Activated CD8-positive, alpha-beta memory T cell treated with anti-CD3 and anti-CD28 coated beads for 48 hours (primary cell): Measurements from ENCODE around the gene NPY2R.

Source experiments
- DNase-seq, 3 experiments: peaks; one replicate each; pipeline ENCODE4 v3.0.0-alpha.2; 2020; ENCODE audit warnings: low read depth in 2 of 3, low spot score in 2 of 3

The NPY2R gene, protein sequence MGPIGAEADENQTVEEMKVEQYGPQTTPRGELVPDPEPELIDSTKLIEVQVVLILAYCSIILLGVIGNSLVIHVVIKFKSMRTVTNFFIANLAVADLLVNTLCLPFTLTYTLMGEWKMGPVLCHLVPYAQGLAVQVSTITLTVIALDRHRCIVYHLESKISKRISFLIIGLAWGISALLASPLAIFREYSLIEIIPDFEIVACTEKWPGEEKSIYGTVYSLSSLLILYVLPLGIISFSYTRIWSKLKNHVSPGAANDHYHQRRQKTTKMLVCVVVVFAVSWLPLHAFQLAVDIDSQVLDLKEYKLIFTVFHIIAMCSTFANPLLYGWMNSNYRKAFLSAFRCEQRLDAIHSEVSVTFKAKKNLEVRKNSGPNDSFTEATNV

DNA sequence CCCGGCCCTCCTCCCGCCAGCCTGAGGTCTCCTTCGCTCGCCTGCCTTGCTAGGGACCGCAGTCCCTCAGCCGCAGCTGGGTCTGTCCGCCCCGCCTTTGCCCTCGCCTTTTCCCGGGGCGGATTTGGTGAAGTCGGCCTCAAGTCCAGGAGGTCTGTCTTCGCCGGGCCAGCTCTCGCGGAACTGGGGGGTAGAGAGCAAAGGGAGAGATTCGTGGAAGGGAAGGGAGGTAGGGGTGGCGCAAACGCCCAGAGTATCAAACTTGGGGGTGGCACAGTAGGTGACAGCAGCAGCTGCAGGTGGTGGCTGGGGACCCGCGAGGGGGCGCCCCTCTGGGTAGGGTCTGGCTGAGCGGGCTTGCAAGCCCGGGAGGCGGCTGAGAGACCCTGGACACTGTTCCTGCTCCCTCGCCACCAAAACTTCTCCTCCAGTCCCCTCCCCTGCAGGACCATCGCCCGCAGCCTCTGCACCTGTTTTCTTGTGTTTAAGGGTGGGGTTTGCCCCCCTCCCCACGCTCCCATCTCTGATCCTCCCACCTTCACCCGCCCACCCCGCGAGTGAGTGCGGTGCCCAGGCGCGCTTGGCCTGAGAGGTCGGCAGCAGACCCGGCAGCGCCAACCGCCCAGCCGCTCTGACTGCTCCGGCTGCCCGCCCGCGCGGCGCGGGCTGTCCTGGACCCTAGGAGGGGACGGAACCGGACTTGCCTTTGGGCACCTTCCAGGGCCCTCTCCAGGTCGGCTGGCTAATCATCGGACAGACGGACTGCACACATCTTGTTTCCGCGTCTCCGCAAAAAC, at the start of gene NPY2R:
Gene NPY2R (plus strand): TSS at position 379 of the 797 bp plus-strand sequence. CDS start 5,304 bp downstream, outside the sequence.
- DNase-seq: no peak

DNA sequence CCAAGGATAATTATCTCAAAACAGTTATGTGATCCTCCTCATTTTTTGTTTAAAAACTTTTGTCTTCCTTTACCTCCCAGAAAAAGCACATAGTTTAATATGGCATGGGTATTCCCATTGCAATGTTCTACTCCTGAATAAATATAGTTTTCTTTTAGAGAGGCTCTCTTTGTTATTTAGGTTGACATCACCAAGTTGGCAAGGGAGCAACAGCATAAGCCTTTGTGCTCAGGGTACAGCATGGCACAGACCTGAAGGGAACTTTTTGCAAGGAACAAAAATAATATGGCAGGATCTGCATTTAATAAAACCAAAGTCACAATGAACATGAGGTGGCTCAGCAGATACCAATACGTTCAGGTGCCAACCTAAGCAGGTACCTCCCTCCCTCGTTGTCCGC, 47.1 kb upstream of the NPY2R start:
- no peak for DNase-seq

DNA sequence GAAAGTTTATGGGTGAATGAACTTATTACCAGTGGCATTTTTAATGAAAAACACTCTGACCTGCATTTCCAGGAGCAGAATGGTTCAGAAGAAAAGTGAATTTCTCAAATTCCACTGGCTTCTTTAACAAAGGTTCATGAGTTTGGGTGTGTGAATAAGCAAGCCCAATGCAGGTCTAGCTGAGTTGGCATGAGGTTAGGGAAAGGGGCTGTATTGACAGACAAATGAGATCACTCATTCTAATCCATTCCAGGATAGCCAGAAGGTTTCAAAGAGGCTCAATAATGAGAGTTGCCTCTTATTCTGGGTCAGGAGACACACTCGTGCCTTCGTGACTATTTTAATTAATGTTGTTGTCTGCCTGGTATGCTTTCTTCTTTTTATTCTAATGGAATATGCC, 43.7 kb upstream of the NPY2R start:
- no peak for DNase-seq

DNA sequence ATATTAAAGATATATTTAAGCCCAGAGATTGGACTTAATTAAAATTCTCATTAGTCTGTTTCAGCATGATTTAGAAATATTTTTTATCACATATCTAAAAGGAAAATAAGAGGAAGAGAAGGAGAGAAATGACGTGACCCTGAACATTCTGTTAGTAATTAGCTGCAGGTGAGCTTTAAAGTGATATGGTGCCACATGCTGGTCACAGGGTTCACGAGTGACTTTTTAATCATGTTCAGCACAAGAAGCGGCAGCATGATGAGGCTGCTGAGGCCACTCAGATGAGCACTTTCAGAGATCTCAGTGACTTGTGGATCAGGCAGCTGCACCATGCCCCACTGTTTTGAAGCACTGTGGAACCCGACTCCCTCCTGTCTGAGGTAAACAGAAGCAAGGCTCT, 37.9 kb upstream of the NPY2R start:
- DNase-seq: no peak

DNA sequence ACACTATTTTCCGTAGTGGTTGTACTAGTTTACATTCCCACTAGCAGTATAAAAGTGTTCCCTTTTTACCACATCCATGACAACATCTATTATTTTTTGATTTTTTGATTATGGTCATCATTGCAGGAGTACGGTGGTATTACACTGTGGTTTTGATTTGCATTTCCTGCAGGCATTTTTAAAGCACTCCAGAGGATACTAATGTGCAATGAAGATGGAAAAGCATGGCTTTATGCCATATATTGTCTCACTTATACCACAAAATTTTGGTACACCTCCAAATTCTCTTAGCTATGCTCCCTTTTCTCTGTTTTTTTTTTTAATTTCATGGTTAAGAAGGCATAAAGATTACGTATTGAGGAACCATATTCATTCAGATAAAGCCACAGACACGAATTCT, 35.1 kb upstream of the NPY2R start:
- DNase-seq: no peak

DNA sequence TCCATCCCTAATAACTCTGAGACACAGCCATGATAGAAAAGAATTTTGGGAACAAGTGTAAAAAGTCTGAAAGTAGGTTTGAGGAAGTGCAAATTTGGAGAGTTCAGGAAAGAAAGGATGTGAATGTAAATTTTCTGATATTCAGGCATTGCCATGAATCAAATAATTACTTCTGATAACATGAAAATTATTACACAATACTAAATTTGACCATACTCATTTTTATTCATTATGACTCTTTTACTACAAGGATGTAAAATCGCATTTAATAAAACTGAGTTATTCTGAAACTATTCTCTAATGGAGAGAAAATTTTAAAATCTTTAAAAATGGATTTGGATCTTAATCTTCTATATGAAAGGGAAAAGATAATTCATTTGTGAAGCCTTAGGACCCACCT, 33.8 kb upstream of the NPY2R start:
- no peak for DNase-seq

DNA sequence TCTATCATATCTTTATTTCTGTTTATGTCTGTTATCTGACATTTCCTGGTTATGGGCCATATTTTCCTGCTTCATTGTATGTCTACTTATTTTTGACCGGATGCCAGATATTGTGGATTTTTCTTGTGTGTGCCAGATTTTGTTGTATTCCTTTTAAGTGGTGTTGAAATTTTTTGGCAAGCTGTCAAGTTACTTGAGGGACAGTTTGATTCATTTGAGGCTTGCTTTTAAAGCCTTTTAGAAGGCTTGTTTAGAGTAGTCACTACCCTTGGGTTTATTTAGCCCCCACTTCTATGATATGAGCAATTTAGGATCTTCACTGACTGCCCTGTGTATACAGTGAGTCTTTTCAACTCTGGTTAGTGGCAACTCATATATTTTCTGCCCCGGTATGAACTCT, 29.2 kb upstream of the NPY2R start:
- no peak for DNase-seq

DNA sequence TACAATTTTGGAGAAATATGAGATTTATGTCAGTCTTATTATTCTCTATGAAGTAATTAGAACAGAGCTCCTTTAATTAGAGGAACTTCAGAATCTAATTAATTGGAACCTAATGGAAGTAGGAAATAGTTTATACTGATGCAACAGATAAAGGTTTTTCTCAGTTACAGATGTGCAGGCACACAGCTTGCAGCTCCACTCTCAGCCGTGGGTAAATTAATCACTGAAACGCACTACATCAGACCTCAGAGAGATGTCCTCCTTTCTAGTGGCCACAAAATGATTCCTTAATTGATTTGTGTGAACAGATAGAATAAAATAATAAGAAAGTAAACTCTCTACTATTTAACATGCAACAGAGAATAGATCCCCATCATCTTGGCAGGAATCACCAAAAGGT, 21.5 kb upstream of the NPY2R start:
- no peak for DNase-seq

DNA sequence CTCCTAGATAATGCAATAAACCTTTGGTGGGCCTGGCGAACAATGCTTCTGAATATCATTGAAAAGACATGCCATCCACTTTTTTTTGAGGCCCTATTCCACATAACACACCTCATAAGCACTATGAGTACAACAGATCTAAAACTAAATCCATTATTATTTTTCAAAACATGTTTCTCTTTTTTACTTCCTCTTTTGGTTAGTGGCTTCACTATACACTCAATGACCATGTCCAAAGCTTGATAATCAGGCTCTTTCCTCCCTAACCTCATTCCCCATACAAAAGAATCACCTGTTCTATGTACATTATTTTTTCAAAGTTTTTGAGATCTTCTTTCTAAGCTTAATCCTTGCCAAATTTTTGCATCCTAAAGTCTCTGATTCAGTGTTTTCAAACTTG, 20.4 kb upstream of the NPY2R start:
- DNase-seq: no peak

DNA sequence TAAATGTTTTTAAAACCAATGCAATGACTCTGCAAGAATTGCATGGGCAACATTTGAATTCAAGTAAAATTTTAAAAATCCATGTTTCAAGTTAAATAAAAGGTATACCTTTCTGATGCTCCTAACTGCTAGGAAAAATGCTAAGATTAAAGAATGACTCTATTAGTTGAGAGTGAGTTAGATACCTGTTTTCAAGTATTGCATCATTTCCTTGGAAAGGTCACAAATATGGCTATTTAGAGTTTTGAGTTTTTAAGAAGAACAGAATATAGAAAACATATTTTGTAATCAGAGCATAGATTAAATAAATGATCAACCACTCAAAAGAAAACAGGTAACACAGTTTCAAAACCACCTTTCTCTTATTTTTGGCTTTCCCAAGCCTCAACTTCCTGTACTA, 18.3 kb upstream of the NPY2R start:
- DNase-seq: no peak

DNA sequence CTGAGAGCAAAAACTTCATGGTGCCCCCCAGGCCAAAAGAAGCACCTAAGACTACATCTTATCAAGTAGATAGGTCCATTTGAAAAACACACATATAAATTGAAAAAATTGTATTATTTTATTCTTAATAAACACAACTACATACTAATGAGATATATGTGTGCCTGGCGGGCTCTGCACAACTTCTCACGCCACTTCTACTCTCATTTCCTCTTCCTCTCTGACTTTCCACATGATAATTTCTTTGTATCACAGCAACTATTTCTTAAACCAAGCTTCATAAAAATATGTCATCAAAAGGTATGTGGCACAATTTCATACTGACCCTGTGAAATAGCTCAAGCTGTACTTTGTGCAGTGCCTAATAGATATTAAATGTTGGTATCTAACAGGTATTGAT, 10.7 kb upstream of the NPY2R start:
- DNase-seq: no peak

DNA sequence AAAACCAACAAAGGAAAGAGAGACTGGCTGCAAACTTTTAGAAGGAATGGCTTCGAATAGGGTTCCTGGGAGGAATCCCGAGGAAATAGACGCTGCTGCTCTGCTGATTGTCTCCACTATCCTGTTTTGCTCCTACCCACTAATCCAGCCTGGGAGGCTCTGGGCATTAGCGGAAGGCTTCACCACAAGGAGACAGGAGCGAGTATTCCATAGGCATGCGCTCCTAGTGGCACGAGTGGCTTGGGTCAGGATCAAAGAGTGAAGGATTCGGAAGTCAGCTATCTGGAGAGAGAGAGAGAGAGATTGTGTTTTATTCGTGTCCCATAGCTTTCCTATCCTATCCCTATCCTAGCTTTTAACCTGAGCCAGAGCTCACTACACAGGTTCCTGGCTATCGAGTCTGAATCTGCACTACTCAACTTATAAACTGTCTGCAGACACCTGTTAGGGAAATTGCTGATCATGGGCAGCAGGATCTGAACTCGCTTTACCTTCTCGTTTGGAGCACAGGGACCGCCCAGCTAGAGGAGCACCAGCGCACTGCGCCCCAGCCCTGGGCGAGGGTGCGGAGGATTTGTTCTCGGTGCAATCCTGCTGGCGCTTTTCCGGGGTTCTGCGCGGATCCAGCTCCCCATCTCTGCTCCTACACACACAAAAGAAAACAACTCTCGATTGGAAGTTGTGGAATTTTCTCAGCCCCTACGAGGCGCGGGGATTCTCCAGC, 740 bp upstream of the NPY2R start:
- no peak for DNase-seq

DNA sequence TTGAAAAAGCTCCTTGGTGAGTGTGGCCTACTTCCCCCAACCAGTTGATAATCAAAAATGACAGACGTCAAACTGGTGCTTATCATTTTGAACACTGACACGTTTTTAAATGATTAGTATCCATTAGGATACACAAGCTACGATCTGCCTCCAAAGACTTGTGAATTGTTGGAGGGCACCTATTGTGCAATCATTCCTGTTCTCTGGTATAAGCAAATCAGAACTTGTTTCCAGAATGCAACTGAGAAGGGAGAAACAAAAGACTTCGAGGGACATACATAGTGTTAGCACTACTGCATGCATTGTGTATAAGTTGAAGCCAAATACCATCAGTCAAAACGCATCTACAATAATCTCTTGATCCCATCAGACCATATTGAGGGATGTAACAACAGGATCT, 11.6 kb downstream of the NPY2R start:
- DNase-seq: no peak

DNA sequence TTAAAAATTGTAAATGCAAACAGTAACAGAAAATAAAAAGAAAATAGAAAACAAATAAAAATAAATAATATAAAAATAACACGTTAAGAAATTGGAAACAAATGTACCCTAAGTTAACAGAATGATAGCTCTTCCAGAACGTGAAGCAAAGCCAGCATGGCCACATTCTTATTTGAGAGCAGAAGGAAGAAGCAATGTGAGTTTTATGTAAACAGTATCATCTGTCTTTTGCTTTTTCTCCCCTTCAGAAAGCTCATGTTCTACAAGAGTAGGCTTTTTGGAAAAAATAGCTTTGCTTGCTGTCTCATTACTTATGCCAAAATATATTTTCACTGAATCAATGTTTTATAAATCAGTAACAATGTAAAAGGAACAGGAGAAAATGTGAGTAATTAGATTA, 18.7 kb downstream of the NPY2R start:
- no peak for DNase-seq

DNA sequence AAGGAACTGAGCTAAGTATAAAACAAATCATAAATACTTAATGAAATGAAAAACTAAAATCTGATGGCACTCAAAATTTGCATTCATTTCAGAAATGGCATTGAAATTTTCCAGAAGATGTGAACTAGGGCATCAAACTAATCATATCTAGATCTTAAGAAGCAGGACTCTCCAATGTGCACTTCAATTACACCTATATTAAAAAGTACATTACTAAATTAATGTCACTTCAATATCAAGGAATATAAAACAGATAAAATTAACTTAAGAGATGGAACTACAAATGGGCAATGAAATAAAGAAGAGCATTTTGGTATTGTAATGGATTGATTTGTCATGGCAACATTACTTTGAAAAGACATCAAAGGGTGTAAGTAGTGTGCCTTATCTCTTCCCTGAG, 20.3 kb downstream of the NPY2R start:
- DNase-seq: no peak

DNA sequence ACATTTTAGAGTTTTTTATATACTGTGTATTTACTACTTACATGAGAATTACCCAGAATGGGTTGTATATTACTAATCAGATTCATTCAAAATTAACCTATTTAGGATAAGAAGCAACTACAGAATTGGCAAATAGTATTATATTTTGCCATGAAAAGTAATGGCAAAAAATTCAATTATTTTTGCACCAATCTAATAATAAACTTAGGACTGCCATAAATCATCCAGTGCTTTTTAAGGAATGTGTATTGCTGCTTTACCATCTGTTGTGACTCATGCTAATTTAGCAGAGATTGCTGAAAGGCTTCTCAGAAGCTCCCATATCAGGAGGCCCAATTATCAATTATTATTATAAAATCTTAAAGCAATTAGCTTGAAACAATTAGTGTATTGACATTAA, 24.0 kb downstream of the NPY2R start:
- DNase-seq: no peak

DNA sequence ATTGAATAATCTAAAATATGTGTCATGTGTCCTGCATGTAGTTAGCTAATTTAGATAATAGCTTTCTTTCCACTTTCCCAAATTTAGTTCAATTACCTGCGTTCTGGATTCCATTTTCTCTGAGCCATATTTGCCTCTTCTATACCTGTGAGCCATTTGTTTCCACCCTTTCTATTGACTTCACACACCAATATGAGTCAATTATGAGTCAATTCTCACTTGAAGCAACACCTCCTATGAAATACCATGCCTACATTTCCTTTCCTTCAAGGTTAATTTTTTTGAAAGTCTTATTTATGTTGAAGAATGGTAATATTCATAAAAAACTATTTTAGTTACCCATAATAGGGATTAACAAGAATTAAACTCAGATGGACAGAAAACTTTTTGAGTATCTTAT, 25.8 kb downstream of the NPY2R start:
- no peak for DNase-seq

DNA sequence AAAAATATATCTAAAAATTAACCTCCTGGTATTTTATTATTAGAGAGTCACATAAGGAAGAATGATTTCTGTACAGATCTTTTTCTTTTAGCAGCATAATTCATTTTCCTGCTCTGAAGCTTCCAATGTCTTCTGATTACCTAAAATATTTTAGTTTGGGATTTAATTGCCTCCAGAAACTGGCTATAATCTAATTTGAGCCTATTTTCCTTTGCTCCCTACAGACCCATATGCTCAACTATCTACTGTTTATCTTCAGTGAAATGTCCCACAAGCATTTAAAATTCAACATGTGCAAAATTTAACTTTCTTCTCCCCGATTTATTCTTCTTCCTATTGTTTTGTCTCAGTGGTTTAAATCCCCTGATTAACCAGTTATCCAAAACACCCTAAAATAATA, 29.1 kb downstream of the NPY2R start:
- no peak for DNase-seq

DNA sequence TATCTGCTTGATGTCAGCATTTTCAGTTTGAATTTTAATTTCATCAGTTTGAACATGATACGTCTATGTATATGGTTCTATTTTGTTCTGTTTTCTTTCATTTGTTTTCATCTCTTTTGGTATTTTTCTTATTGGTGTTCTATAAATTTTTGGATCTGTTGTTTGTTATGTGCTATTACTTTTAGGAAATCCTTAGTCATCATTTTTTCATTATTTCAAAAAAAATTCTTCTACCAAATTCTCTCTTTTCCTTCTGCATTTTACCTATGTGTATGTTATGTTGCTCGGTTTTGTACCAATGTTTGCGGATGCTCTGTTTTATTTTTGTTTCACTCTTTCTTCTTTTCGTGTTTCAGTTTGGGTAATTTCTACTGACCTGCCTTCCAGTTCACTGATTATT, 32.8 kb downstream of the NPY2R start:
- no peak for DNase-seq

DNA sequence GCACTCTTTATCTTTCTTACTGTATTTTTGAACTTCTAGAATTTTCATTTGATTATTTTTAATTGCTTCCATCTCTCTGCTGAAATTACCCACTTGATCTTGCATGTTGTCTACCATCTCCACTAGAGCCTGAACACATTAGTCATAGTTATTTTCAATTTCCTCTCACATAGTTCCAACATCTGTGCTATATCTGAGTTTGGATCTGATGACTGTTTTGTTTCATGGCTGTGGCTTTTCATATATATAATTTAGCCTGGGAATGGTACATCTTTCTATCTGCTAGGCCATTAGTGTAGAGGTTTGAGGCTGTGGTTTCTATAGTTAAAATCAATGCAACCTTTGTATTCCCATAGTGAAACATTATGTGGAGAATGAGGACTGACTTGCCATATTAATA, 33.2 kb downstream of the NPY2R start:
- DNase-seq: no peak

DNA sequence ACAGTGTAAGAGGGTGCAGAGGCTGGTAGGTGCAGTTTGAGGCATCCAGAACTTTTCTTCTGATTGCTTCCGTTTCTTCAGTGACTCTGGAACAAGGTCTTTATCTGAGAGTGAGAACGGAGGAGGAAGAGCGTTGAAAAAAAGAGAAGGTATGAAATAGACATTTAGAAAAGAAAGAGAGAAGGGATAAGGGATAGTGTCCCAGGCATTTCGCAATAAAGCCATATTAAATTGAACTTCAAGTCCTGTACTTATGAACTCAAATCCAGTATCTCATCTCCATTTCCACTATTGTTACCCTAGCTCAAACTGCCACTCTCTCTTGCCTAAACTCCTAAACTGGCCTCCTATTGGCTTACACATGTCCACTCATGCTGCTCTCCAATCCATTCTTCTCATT, 36.7 kb downstream of the NPY2R start:
- no peak for DNase-seq
